K562 (cell line): ENCODE results near the gene HELZ2. TPM values are rescaled to one million over a fixed set of nuclear protein-coding genes. Genes with fewer than 3 reads are reported as not detected.
A peak's percentile ranks its signal among the peaks of the same experiment; 100 is the strongest.

ENCODE experiments used
- ATAC-seq: fragments of 200-7000 bp; cut with Tn5 transposase; 3 replicates; pipeline ENCODE4 v1.9.1; 2020; ENCODE audit warnings: moderate library complexity
- BruUV-seq: library from RNA; stranded (reverse); fragments of 400-500 nt; replicated peaks from 2 replicates; lab custom pipeline; 2021; lab: Mats Ljungman, UMichigan
- CTCF ChIA-PET: fragments of 300-600 bp; formaldehyde crosslinking; extraction: SDS; loops from one replicate; lab custom pipeline; 2021; ENCODE audit warnings: low intra/inter-chr PET ratio; lab: Yijun Ruan, JAX
- POLR2A ChIA-PET: fragments of 300-600, 350-650 bp; sonication (Branson Sonifier 250); formaldehyde crosslinking; extraction: SDS; loops from one replicate; lab custom pipeline; 2021; ENCODE audit warnings: antibody characterized with exemption, inconsistent platforms; lab: Yijun Ruan, JAX
- DNase-seq, 4 experiments: peaks; one replicate each; pipeline versions ENCODE4 v3.0.0 to v3.0.0-alpha.2; 2011 to 2018; ENCODE audit warnings: low spot score in 3 of 4, mixed read lengths in 3 of 4; ENCODE audit errors: extremely low read depth in 1 of 4
- FAIRE-seq: peaks from 2 replicates; lab custom pipeline; 2011; peaks lifted over from hg19 to GRCh38; lab: Jason Lieb, UNC
- H2AFZ ChIP-seq: 2 replicates; pipeline ENCODE4 v1.6.0; 2011; ENCODE audit warnings: low read depth, low read length, control low read depth, inconsistent platforms
- H3K27ac ChIP-seq: fragments of 200-600 bp; 3 replicates; pipeline ENCODE4 v1.8.0; 2011; ENCODE audit warnings: low read depth, mild to moderate bottlenecking, control low read depth, inconsistent platforms, low read length, moderate library complexity, mixed read lengths; ENCODE audit errors: extremely low read depth
- H3K27me3 ChIP-seq, 2 experiments: fragments of 300-600 bp in 1 of 2; 2 replicates in 1 of 2; 3 replicates in 1 of 2; pipeline versions ENCODE4 v1.6.0 to v1.8.0; 2011; ENCODE audit warnings: inconsistent platforms in 2 of 2, low read length in 2 of 2, mild to moderate bottlenecking in 1 of 2, mixed read lengths in 1 of 2, moderate library complexity in 1 of 2; ENCODE audit not compliant: control insufficient read depth in 2 of 2, insufficient read depth in 2 of 2
- H3K36me3 ChIP-seq: fragments of 300-600 bp; 3 replicates; pipeline ENCODE4 v1.8.0; 2011; ENCODE audit warnings: mild to moderate bottlenecking, low read length, inconsistent platforms; ENCODE audit not compliant: control insufficient read depth, insufficient read depth
- H3K4me1 ChIP-seq, 2 experiments: fragments of 200-600 bp in 1 of 2; replicated peaks in 1 of 2; 2 replicates in 1 of 2; 3 replicates in 1 of 2; pipeline versions ENCODE4 v1.5.1 to v1.8.0; 2011; ENCODE audit warnings: inconsistent platforms in 2 of 2, low read length in 2 of 2, mild to moderate bottlenecking in 1 of 2, mixed read lengths in 1 of 2, moderate library complexity in 1 of 2; ENCODE audit not compliant: control insufficient read depth in 2 of 2, insufficient read depth in 2 of 2
- H3K4me2 ChIP-seq: 2 replicates; pipeline ENCODE4 v1.6.1; 2011; ENCODE audit warnings: low read length, control low read depth, inconsistent platforms, mixed read lengths; ENCODE audit not compliant: insufficient read depth
- H3K4me3 ChIP-seq: fragments of 200-600 bp; sonication (generic), shearing (Covaris generic); 2 replicates; pipeline ENCODE4 v1.5.1; 2016; ENCODE audit warnings: control low read depth, inconsistent platforms
- H3K79me2 ChIP-seq: fragments of 200-600 bp; 3 replicates; pipeline ENCODE4 v1.8.0; 2011; ENCODE audit warnings: low read length, inconsistent platforms; ENCODE audit not compliant: control insufficient read depth, insufficient read depth
- H3K9ac ChIP-seq, 2 experiments: 2 replicates each; pipeline versions ENCODE4 v1.6.0 to v1.6.1; 2011; ENCODE audit warnings: low read depth in 2 of 2, low read length in 2 of 2, control low read depth in 1 of 2, inconsistent platforms in 1 of 2, mild to moderate bottlenecking in 1 of 2, mixed read lengths in 1 of 2; ENCODE audit not compliant: insufficient read depth in 1 of 2
- H3K9me1 ChIP-seq: one replicate; pipeline ENCODE4 v1.6.0; 2011; ENCODE audit warnings: inconsistent platforms, mild to moderate bottlenecking, low read length, moderate library complexity; ENCODE audit not compliant: control insufficient read depth, insufficient read depth
- H3K9me3 ChIP-seq: replicated peaks from 2 replicates; pipeline ENCODE4 v1.5.1; 2011; ENCODE audit warnings: low read depth, low read length, inconsistent platforms; ENCODE audit not compliant: control insufficient read depth, insufficient read depth
- H4K20me1 ChIP-seq: replicated peaks from 2 replicates; pipeline ENCODE4 v1.6.1; 2011; ENCODE audit warnings: low read length, inconsistent platforms, mixed read lengths; ENCODE audit not compliant: control insufficient read depth, insufficient read depth
- FOXA1 ChIP-seq: fragments of 450-650 bp; IDR thresholded peaks from 2 replicates; pipeline ENCODE4 v1.6.1; 2016; ENCODE audit warnings: mild to moderate bottlenecking, borderline replicate concordance
- NR3C1 ChIP-seq: sonication (generic); formaldehyde crosslinking; IDR thresholded peaks from 2 replicates; pipeline ENCODE4 v1.8.1; 2022; ENCODE audit warnings: missing genetic modification reagents
- PRPF4 ChIP-seq: fragments of 200-400 bp; formaldehyde crosslinking; IDR thresholded peaks from one replicate; pipeline ENCODE4 v1.6.1; 2017; ENCODE audit warnings: low read length, low read depth, mild to moderate bottlenecking; ENCODE audit not compliant: insufficient read depth, poor library complexity, severe bottlenecking
- PTBP1 ChIP-seq: fragments of 200-400 bp; formaldehyde crosslinking; IDR thresholded peaks from 2 replicates; pipeline ENCODE4 v1.6.1; 2017; ENCODE audit warnings: low read depth, low read length
- ZNF212 ChIP-seq: fragments of 450-650 bp; formaldehyde crosslinking; IDR thresholded peaks from 2 replicates; pipeline ENCODE4 v1.4.0; 2020; ENCODE audit warnings: mild to moderate bottlenecking
- WGBS: fragments of 100-300 bp; shearing (Covaris generic); methylation state at CpG from one replicate; pipeline ENCODE4 v1.1.6; 2016; ENCODE audit warnings: low coverage, mixed read lengths; ENCODE audit not compliant: insufficient coverage; ENCODE audit errors: missing lambda C conversion rate; 5-methylcytosine and 5-hydroxymethylcytosine counted together
- in situ Hi-C: fragments of 300-500 bp; cut with MboI; formaldehyde crosslinking; loops from 4 replicates; pipeline ENCODE4 v1.15.0; 2018; ENCODE audit warnings: inconsistent platforms, mixed read lengths
- intact Hi-C: fragments of 100-400 bp; cut with micrococcal nuclease; formaldehyde crosslinking; loops from 2 replicates; pipeline ENCODE4 v1.14.2; 2022
- polyA plus RNA-seq, 8 experiments: library from polyadenylated mRNA; depleted of rRNA in 4 of 8; stranded (reverse) in 5 of 8; unstranded in 3 of 8; fragments of >200 nt; fragmentation: Nextera tagmentation in 2 of 8; fragmentation: Illumina TruSeq in 1 of 8; extraction: Ambion mirVana in 2 of 8; extraction: Trizol in 1 of 8; gene quantifications; 2 replicates each; pipeline versions ENCODE4 v1.2.1 to v1.2.3, GENCODE V29; 2011 to 2014; ENCODE audit warnings: inconsistent platforms in 1 of 8, missing spikeins in 1 of 8
- total RNA-seq, 7 experiments: library from RNA; depleted of rRNA in 6 of 7; stranded (reverse); fragments of >200 nt in 6 of 7; fragmentation: Illumina TruSeq in 2 of 7; extraction: Trizol in 2 of 7; gene quantifications; 2 replicates each; pipeline versions ENCODE4 v1.2.1 to v1.2.3, GENCODE V29; 2011 to 2021; ENCODE audit warnings: low replicate concordance in 1 of 7
- TF ChIP-seq, protein P1 (sequence below): fragments of 450-650 bp; IDR thresholded peaks from 2 replicates; pipeline ENCODE4 v1.7.1; 2018; ENCODE audit warnings: mild to moderate bottlenecking, low read depth; ENCODE audit not compliant: partially characterized antibody
- TF ChIP-seq, protein P2 (sequence below): sonication (generic); formaldehyde crosslinking; IDR thresholded peaks from 2 replicates; pipeline ENCODE4 v1.8.0; 2023; ENCODE audit warnings: mild to moderate bottlenecking, missing genetic modification reagents
- TF ChIP-seq, protein P3 (sequence below), 2 experiments: IDR thresholded peaks; 2 replicates each; pipeline ENCODE4 v1.6.1; 2011; ENCODE audit warnings: borderline replicate concordance in 1 of 2, control low read depth in 1 of 2, low read depth in 1 of 2, low read length in 1 of 2, mild to moderate bottlenecking in 1 of 2, mixed read lengths in 1 of 2, moderate library complexity in 1 of 2; ENCODE audit not compliant: insufficient read depth in 1 of 2, insufficient read length in 1 of 2, poor library complexity in 1 of 2, severe bottlenecking in 1 of 2; ENCODE audit errors: extremely low read depth in 1 of 2
- TF ChIP-seq, protein P4 (sequence below): sonication (generic); formaldehyde crosslinking; IDR thresholded peaks from 2 replicates; pipeline ENCODE4 v1.9.0; 2022; ENCODE audit warnings: mild to moderate bottlenecking, missing genetic modification reagents
- TF ChIP-seq, protein P5 (sequence below): fragments of 250-450 bp; sonication (Bioruptor Pico); IDR thresholded peaks from 2 replicates; pipeline ENCODE4 v1.8.0; 2022; ENCODE audit warnings: inconsistent platforms, mild to moderate bottlenecking, moderate library complexity, borderline replicate concordance

HELZ2 gene
- total and polyA plus RNA-seq, 9 of the 15 experiments (the other 6 are each of a cell fraction or from before 2014, with no cell fraction given), result 0.03 to 7.8 (median 2.9) TPM; not detected in 1

DNA sequence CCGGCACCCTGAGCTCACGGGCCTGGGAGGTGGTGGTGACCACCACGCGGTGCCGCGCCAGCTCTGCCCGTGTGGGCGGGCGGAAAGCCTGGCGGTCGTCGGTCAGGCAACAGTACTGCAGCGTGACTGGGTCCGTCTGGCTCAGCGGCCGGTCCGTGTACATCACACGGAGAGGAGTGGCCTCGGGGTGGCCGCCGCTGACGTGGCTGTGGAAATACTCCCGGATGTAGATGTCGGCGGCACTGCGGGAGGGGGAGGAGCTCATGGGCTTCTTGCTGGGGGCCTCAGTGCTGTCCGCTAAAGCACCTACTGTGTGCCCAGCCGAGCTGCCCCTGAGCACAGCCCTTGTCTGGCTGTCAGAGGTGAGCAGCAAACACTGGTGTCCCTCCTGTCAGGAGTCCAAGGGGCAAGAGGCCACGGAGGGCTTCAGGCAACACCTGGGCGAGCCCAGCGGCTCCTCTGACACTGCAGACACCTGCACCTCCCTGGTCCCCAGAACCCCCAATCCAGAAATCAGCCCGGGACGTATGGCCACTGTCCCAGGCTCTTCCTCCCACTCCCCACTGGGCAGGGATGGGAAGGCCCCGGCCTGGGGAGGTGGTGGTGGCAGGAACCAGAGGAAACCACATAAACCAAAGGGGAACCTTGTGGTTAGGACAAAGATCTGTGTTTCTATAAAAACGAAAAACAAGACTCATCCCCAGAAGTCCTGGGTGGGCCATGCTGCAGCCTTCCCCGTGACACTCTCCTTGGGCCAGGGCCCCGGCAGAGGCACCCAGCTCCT lies 6.5 kb downstream of the HELZ2 start (continued):
- TF ChIP-seq, protein P1, sequence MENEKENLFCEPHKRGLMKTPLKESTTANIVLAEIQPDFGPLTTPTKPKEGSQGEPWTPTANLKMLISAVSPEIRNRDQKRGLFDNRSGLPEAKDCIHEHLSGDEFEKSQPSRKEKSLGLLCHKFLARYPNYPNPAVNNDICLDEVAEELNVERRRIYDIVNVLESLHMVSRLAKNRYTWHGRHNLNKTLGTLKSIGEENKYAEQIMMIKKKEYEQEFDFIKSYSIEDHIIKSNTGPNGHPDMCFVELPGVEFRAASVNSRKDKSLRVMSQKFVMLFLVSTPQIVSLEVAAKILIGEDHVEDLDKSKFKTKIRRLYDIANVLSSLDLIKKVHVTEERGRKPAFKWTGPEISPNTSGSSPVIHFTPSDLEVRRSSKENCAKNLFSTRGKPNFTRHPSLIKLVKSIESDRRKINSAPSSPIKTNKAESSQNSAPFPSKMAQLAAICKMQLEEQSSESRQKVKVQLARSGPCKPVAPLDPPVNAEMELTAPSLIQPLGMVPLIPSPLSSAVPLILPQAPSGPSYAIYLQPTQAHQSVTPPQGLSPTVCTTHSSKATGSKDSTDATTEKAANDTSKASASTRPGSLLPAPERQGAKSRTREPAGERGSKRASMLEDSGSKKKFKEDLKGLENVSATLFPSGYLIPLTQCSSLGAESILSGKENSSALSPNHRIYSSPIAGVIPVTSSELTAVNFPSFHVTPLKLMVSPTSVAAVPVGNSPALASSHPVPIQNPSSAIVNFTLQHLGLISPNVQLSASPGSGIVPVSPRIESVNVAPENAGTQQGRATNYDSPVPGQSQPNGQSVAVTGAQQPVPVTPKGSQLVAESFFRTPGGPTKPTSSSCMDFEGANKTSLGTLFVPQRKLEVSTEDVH, result no peak
- no peak for TF ChIP-seq PTBP1

DNA sequence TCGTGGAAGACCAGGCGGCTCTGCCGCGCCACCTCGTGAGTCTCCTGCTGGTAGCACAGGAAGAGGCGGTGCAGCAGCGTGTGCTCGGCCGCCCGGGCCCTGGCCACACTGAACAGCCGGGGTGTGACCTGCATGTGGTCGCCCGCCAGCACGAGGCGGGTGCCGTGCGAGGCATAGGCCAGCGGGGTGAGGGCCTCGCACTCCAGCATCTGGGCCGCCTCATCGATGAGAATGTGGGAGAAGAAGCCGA lies 7.0 kb downstream of the HELZ2 start:
- DNase-seq (no peak), ATAC-seq (no peak), FAIRE-seq (no peak)
- peaks cover 0 to 24% of the 10 kb centered on the region in 2 experiments; a peak in 2 of 5 replicates for H3K27me3 ChIP-seq
- WGBS, result 70% methylated on average over 21 of the region's 22 CpGs
- BruUV-seq, result no TSS peak
- no peak overlapping the region for H3K9ac ChIP-seq
- POLR2A ChIA-PET, result interaction anchor here (0.6 to 1.0 kb wide), 2 partner anchors 11 to 197 kb away, joined by 3 read pairs; no protein-coding TSS in a partner anchor
- no peak overlapping the region for H3K4me3 ChIP-seq
- no peak overlapping the region for H2AFZ ChIP-seq
- no peaks in the 10 kb centered on the region for H3K79me2 ChIP-seq
- CTCF ChIA-PET, result interaction anchor here (0.6 kb wide), 1 partner anchor 127 kb away, joined by 3 read pairs; no protein-coding TSS in a partner anchor
- H3K4me2 ChIP-seq, result no peak overlapping the region
- in situ Hi-C loops, result no loop called here
- H3K4me1 ChIP-seq, result peaks cover 0 to 89% of the 10 kb centered on the region in 2 experiments; a peak in 3 of 5 replicates
- no peaks in the 10 kb centered on the region for H4K20me1 ChIP-seq
- H3K27ac ChIP-seq, result no peak overlapping the region
- H3K9me1 ChIP-seq, result no peaks in the 10 kb centered on the region
- no peaks in the 10 kb centered on the region for H3K36me3 ChIP-seq
- no peaks in the 10 kb centered on the region for H3K9me3 ChIP-seq
- intact Hi-C loops, result no loop called here
- TF ChIP-seq FOXA1, result no peak
- TF ChIP-seq, protein P2, sequence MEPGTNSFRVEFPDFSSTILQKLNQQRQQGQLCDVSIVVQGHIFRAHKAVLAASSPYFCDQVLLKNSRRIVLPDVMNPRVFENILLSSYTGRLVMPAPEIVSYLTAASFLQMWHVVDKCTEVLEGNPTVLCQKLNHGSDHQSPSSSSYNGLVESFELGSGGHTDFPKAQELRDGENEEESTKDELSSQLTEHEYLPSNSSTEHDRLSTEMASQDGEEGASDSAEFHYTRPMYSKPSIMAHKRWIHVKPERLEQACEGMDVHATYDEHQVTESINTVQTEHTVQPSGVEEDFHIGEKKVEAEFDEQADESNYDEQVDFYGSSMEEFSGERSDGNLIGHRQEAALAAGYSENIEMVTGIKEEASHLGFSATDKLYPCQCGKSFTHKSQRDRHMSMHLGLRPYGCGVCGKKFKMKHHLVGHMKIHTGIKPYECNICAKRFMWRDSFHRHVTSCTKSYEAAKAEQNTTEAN (CRISPR knock-in tag), result no peak
- TF ChIP-seq PRPF4, result no peak
- TF ChIP-seq, protein P3, sequence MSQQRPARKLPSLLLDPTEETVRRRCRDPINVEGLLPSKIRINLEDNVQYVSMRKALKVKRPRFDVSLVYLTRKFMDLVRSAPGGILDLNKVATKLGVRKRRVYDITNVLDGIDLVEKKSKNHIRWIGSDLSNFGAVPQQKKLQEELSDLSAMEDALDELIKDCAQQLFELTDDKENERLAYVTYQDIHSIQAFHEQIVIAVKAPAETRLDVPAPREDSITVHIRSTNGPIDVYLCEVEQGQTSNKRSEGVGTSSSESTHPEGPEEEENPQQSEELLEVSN (IDR thresholded peaks at IDR 0.05; ENCODE audit: borderline replicate concordance in 1 of 2, extremely low read depth in 1 of 2, insufficient read depth in 1 of 2, insufficient read length in 1 of 2, low read depth in 1 of 2, low read length in 1 of 2, poor library complexity in 1 of 2, severe bottlenecking in 1 of 2), result peak in 1 of 2 experiments; percentile 46
- no peak for TF ChIP-seq ZNF212 (CRISPR knock-in tag)
- TF ChIP-seq, protein P4, sequence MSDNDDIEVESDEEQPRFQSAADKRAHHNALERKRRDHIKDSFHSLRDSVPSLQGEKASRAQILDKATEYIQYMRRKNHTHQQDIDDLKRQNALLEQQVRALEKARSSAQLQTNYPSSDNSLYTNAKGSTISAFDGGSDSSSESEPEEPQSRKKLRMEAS (CRISPR knock-in tag), result peak; percentile 55
- TF ChIP-seq NR3C1 (CRISPR knock-in tag), result peak; percentile 21; the same call in 1 of the 2 replicates
- TF ChIP-seq, protein P5, sequence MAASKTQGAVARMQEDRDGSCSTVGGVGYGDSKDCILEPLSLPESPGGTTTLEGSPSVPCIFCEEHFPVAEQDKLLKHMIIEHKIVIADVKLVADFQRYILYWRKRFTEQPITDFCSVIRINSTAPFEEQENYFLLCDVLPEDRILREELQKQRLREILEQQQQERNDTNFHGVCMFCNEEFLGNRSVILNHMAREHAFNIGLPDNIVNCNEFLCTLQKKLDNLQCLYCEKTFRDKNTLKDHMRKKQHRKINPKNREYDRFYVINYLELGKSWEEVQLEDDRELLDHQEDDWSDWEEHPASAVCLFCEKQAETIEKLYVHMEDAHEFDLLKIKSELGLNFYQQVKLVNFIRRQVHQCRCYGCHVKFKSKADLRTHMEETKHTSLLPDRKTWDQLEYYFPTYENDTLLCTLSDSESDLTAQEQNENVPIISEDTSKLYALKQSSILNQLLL (CRISPR knock-in tag), result no peak
